Subcutaneous adipose tissue (tissue), 4 donors: ENCODE measurements around the gene RTF1. TPM values are rescaled to one million over a fixed set of nuclear protein-coding genes. Genes with fewer than 3 reads are reported as not detected.

ENCODE experiments used
- total RNA-seq, 4 donors: library from RNA; depleted of rRNA; stranded (reverse); fragments of >200 nt; gene quantifications; one replicate each; pipeline ENCODE4 v1.1.0, GENCODE V29; 2016
- TF ChIP-seq, protein P1 (sequence below): fragments of 450-650 bp; IDR thresholded peaks from one replicate; pipeline ENCODE4 v1.5.1; 2016; ENCODE audit warnings: low read depth, mild to moderate bottlenecking, control low read depth, antibody characterized with exemption, moderate library complexity

RTF1 gene
- total RNA-seq, 4 donors from 2014 or later, result 21.7 to 58.7 (median 32.5) TPM

DNA sequence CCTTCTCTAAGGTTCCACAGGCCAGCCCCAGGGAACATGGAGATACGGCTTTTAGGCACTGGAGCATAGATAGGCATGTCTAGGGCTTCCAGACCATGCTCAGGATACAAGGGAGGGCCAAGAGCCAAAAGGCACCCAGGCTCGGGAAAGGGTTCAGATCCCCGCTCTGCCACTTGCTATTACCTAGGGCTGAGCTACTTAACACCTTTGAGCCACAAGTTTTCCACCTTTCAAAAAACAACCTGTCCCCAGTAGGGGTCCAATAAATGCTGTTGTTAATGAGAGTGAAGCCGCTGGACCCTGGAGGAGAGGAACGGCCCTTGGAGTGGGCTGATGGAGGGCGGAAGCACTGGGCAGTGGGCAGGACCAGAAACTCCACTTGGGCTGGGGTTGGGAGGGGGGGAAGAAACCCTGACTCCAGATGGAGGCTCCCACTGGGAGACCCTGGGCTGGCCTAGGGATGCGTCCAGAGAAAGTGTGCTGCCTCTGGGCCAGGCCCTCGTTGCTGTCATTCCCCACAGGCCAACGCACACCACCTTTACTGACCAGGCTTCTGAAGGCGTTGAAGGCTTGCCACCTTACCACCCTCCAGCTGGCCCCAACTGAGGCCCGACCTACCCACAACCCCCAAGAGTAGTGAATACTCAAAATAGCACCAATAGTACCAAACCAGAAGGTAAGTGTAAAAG lies 68.2 kb downstream of the RTF1 start:
- TF ChIP-seq, protein P1, sequence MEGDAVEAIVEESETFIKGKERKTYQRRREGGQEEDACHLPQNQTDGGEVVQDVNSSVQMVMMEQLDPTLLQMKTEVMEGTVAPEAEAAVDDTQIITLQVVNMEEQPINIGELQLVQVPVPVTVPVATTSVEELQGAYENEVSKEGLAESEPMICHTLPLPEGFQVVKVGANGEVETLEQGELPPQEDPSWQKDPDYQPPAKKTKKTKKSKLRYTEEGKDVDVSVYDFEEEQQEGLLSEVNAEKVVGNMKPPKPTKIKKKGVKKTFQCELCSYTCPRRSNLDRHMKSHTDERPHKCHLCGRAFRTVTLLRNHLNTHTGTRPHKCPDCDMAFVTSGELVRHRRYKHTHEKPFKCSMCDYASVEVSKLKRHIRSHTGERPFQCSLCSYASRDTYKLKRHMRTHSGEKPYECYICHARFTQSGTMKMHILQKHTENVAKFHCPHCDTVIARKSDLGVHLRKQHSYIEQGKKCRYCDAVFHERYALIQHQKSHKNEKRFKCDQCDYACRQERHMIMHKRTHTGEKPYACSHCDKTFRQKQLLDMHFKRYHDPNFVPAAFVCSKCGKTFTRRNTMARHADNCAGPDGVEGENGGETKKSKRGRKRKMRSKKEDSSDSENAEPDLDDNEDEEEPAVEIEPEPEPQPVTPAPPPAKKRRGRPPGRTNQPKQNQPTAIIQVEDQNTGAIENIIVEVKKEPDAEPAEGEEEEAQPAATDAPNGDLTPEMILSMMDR, result no peak

DNA sequence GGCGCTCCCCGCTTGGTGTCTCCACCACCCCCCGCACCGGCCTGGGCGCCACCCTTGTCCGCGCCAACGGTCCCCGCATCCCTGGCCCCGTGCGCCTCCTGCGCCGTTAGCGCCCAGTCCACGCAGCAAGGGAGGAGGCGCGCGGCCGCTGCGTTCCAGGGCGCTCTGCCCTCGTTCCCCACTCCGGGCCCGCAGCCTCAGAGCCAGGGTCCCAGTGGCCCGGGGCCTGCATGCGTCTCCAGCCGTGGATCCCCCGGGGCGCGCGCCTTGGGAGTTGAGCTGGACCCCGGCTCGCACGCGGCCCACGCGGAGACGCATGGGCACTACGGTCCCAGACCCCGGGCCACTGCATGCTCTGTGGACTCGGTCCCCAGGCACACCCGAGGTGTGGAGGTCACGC lies 69.4 kb downstream of the RTF1 start:
- TF ChIP-seq, protein P1, result no peak

DNA sequence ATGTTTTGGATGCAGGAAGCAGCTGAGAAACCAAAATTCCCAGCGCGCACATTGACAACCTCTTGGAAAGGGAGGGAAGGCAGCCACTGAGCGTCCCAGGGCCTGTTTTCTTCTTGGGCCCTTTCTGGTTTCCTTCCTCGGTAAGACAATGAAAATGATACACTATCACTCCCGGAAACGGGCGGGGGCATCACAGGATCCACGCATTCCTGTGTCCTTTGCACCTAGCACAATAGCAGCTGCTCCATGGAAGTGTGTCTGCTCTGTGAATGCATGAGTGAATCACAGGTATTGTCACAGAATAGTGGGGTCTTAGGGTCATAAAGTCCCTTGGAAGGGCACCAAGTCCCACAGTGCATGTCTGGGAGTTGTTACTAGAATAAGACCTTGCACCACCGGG lies 70.5 kb downstream of the RTF1 start:
- TF ChIP-seq, protein P1, result no peak

DNA sequence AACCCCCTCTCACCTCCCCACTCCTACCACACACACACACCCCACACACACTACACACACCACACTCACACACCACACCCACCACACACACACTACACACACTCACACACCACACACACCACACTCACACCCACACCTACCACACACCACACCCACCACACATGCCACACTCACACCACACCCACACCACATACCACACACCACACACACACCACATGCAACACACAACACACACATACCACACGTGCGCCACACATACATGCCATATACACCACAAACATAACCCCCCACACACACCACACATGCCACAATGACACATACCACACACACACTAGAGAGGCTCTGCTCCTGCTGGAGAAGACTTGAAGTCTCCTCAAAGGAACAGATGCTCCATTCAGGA lies 70.9 kb downstream of the RTF1 start:
- TF ChIP-seq, protein P1, result no peak

DNA sequence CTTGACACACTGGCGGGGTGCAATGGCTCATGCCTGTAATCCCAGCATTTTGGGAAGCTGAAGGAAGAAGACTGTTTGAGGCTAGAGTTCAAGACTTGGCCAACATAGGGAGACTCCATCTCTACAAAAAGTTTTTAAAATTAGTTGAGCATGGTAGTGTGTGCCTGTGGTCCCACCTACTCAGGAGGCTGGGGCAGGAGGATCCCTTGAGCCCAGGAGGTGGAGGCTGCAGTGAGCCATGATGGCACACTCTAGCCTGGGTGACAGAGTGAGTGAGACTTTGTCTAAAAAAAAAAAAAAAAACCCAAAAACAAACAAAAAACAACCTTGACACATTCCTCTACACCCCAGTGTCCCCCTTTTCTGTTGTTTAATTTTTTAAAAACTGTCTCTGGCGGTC lies 72.7 kb downstream of the RTF1 start:
- TF ChIP-seq, protein P1, result no peak

DNA sequence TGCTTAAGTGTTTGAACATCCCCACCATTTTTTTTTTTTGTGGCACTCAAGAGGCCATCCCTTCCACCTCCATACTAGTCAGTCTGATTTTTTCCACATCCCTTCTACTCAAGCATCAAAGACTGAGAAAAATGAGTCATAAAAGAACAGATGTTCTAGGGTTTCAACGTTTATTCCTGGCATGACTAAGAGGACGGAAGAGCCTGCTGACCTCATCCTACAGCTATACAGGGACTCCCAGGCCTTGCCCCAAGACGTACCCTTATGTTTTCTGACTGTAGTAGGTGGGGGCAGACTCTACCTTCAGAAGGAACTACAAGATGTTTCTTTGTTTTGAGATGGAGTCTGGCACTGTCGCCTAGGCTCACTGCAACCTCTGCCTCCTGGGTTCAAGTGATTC lies 73.5 kb downstream of the RTF1 start:
- TF ChIP-seq, protein P1, result no peak

DNA sequence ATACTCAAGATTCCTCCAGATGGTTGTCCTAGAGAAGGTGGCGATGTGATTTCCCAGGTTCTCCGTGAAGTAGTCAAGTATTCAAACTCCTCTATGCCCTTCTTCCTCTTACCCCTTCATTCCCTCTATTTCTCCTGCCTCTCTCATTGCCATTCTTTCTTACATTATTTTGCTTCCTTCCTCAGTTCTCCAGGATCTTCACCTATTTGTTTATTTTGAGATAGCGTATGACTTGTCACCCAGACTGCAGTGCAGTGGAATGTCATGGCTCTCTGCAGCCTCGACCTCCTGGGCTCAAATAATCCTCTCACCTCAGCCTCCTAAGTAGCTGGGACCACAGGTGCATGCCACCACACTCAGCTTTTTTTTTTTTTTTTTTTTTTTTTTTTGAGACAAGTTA lies 75.0 kb downstream of the RTF1 start:
- TF ChIP-seq, protein P1, result no peak
